Ectodermal cell (in vitro differentiated cells): ENCODE measurements around the gene ITGA2.

Experiments
- H3K27ac ChIP-seq: 2 replicates; pipeline ENCODE4 v1.7.0; 2013; ENCODE audit warnings: mild to moderate bottlenecking, low read depth, low read length; ENCODE audit not compliant: insufficient read depth, poor library complexity, severe bottlenecking
- H3K27me3 ChIP-seq: 2 replicates; pipeline ENCODE4 v1.7.0; 2013; ENCODE audit warnings: mild to moderate bottlenecking, low read length; ENCODE audit not compliant: insufficient read depth, control insufficient read depth, poor library complexity, severe bottlenecking
- H3K36me3 ChIP-seq: one replicate; pipeline ENCODE4 v1.7.0; 2013; ENCODE audit warnings: low read length; ENCODE audit not compliant: control insufficient read depth, insufficient read depth
- H3K4me1 ChIP-seq: one replicate; pipeline ENCODE4 v1.7.0; 2013; ENCODE audit warnings: low read length; ENCODE audit not compliant: control insufficient read depth, insufficient read depth
- H3K4me3 ChIP-seq: 2 replicates; pipeline ENCODE4 v1.7.0; 2013; ENCODE audit warnings: low read depth, low read length, control low read depth; ENCODE audit not compliant: insufficient read depth
- H3K9me3 ChIP-seq: 2 replicates; pipeline ENCODE4 v1.7.0; 2013; ENCODE audit warnings: mild to moderate bottlenecking, low read length, moderate library complexity; ENCODE audit not compliant: control insufficient read depth
- WGBS, 2 experiments: methylation state at CpG; one replicate each; pipeline ENCODE4 v1.1.7; 2013; ENCODE audit warnings: missing lambda C conversion rate in 2 of 2; 5-methylcytosine and 5-hydroxymethylcytosine counted together

Gene ITGA2

DNA sequence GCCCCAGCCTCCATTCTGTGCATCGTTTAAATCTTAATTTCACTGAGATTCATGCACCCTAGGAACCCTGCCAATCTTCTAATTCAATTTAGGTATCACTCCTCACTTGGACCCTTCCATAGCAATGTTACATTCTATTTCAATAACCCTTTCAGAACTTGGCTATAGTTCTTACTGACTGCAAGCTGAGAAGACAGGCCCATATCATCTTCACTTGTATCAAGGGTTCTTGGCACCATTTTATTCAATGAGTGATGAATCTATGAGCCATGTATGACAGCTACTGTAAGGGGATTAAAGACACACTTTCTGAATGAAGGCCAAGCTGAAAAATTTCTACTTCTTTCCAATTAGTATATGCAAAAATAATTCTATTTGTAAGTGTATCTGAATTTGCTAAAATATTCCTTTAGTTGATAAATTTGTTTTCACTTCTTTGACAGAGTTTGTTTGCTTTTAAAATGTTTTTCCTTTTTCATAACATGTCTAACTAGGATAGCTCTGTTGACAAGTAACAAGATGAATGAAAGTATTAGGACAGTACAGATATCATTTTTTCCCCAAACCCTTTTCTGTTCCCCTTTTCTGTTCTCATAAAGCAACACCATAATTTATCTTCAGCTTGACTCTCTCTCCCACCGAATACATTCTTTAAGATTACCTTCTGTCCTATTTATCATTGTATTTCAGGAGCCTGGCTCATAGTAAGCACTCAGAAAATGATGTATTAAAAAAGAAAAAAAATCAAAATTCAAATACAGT, 9.6 kb downstream of the ITGA2 start:
- H3K4me3 ChIP-seq, result no peak overlapping the region
- no peaks in the 10 kb centered on the region for H3K4me1 ChIP-seq
- 86 to 92% methylated on average over 2 of the region's 2 CpGs for WGBS, 2 experiments
- no peaks in the 10 kb centered on the region for H3K27me3 ChIP-seq
- no peaks in the 10 kb centered on the region for H3K9me3 ChIP-seq
- H3K27ac ChIP-seq, result no peak overlapping the region
- H3K36me3 ChIP-seq, result no peaks in the 10 kb centered on the region

DNA sequence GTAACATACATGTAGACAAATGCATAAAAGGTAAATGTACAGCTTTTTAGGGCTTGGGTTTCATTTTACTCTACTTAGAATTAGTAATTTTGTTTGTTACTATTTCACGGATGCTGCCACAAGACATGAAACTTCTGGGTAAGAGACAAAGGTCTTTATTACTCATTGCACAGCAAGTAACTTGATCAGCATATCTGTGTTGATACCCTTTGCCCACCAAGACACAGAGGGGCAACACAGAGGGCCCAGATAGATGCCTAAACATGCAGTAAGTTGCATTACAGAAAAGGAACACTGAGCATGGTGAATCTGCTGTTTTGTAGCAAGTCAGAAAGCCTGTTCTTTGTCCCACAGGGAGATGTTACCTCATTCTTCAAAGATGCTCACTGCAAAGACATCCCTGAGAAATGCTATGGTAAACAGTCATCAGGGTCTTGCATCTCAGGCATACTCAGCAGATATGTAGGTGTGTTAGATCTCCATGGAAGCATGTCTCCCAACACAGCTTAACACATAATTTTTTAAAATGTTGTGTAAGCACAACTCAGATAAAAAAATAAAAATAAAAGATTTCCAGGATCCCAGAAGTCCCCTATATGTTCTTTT, 10.3 kb downstream of the ITGA2 start:
- WGBS, 2 experiments, result 88% methylated on average over 1 of the region's 1 CpG
- Histone ChIP-seq H3K4me1 (no peaks in the 10 kb centered on the region), H3K36me3 (no peaks in the 10 kb centered on the region)

DNA sequence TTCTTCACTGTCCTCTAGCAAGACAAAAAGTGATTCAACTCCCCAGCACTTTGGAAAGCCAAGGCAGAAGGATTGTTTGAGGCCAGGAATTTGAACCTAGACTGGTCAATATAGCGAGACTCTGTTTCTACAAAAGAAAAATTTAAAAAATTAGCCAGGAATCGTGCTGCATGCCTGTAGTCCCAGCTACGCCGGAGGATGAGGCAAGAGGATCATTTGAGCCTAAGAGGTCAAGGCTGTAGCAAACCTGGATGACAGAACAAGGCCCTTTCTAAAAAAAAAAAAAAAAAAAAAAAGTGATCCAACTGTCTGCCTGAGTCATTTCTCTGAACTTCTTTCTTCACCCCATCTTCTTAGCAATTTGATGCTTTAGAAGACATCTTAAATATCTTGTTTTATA, 12.4 kb downstream of the ITGA2 start:
- H3K27ac ChIP-seq, result no peak overlapping the region
- no peak overlapping the region for H3K4me3 ChIP-seq
- no peaks in the 10 kb centered on the region for H3K4me1 ChIP-seq
- no peaks in the 10 kb centered on the region for H3K27me3 ChIP-seq
- H3K36me3 ChIP-seq, result no peaks in the 10 kb centered on the region
- H3K9me3 ChIP-seq, result no peaks in the 10 kb centered on the region
- 90 to 95% methylated on average over 4 of the region's 4 CpGs for WGBS, 2 experiments

More for the DNA sequence above, 10.3 kb downstream of the ITGA2 start:
- H3K4me3 ChIP-seq, result no peak overlapping the region
- no peak overlapping the region for H3K27ac ChIP-seq
- H3K9me3 ChIP-seq, result no peaks in the 10 kb centered on the region
- no peaks in the 10 kb centered on the region for H3K27me3 ChIP-seq

DNA sequence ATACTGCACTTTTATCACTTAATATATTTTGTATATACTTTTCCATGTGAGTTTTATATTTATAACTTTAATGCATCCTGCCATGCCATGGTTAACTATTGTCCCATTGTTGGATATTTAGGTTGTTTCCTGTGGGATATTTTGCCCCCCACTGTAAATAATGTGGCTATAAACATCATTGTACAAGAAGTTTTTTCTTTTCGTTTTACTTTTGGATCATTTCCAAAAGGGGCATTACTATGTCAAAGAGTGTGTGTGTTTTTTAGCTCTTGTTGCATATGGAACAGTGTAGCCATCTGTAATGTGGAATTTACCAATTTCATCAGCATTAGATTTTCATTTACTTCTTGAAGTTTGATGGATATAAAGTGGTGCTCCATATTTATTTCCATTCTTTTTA, 13.3 kb downstream of the ITGA2 start:
- 90% methylated on average over 1 of the region's 1 CpG; no CpG with 5 or more reads in 1 of the 2 experiments for WGBS, 2 experiments
- Histone ChIP-seq H3K36me3 (no peaks in the 10 kb centered on the region), H3K4me1 (no peaks in the 10 kb centered on the region)

GRCh38 chr5:53003144-53003543, 14.0 kb downstream of the ITGA2 start:
- Histone ChIP-seq H3K36me3 (no peaks in the 10 kb centered on the region), H3K4me3 (no peak overlapping the region)
- WGBS, 2 experiments, result 85 to 90% methylated on average over 1 of the region's 1 CpG

More for the DNA sequence above, 13.3 kb downstream of the ITGA2 start:
- no peaks in the 10 kb centered on the region for H3K9me3 ChIP-seq
- H3K27me3 ChIP-seq, result no peaks in the 10 kb centered on the region
- H3K27ac ChIP-seq, result no peak overlapping the region
- H3K4me3 ChIP-seq, result no peak overlapping the region

GRCh38 chr5:53006911-53007890, 18.0 kb downstream of the ITGA2 start:
- Histone ChIP-seq H3K4me3 (no peak overlapping the region), H3K9me3 (no peaks in the 10 kb centered on the region), H3K36me3 (no peaks in the 10 kb centered on the region), H3K27ac (no peak overlapping the region), H3K27me3 (no peaks in the 10 kb centered on the region), H3K4me1 (no peaks in the 10 kb centered on the region)
- WGBS, 2 experiments, result 89 to 95% methylated on average over 4 of the region's 4 CpGs

More at GRCh38 chr5:53003144-53003543, 14.0 kb downstream of the ITGA2 start:
- Histone ChIP-seq H3K27ac (no peak overlapping the region), H3K27me3 (no peaks in the 10 kb centered on the region), H3K9me3 (no peaks in the 10 kb centered on the region), H3K4me1 (no peaks in the 10 kb centered on the region)

DNA sequence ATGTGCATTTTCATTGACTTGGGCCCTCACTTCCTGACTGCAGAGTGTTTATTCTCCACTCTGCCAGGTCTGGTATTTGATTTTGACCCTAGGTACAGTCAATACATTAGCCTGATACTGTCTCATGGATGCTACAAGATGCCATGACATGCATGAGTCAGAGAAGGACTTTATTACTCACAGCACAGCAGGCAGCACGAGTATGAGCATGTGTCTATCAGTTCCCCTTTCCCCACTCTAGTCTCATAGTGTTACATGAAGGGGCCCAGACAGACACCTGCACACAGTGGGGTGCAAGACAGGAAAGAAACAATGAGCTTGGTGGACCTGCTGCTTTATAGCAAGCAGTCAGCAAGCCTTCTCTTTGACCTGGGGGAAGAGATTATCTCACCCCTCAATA, 19.6 kb downstream of the ITGA2 start:
- no peak overlapping the region for H3K4me3 ChIP-seq
- H3K36me3 ChIP-seq, result no peaks in the 10 kb centered on the region
- no peaks in the 10 kb centered on the region for H3K9me3 ChIP-seq
- no peaks in the 10 kb centered on the region for H3K27me3 ChIP-seq
- WGBS, 2 experiments, result 79 to 83% methylated on average over 1 of the region's 1 CpG
- no peaks in the 10 kb centered on the region for H3K4me1 ChIP-seq
- no peak overlapping the region for H3K27ac ChIP-seq

DNA sequence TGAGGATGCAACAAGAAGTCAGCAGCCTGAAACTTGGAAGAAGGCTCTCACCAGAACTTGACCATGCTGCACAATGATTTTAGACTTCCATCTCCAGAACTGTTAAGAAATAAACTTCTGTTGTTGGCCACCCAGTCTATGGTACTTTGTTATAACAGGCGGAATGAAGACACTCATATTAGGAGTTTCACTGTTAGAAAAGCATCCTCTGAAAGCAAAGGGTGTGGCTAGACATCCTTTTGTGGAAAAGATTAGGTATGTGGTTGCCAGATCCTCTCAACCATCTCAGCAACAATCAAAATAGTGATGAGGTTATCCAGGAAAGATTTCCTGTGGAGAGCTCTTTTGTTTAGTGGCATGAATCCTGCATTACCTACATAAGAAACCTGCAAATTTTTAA, 20.7 kb downstream of the ITGA2 start:
- no peaks in the 10 kb centered on the region for H3K4me1 ChIP-seq
- H3K36me3 ChIP-seq, result no peaks in the 10 kb centered on the region
- H3K9me3 ChIP-seq, result no peaks in the 10 kb centered on the region
- H3K27me3 ChIP-seq, result no peaks in the 10 kb centered on the region
- no peak overlapping the region for H3K27ac ChIP-seq
- H3K4me3 ChIP-seq, result no peak overlapping the region
- 86 to 92% methylated on average over 1 of the region's 1 CpG for WGBS, 2 experiments

- no peak overlapping the region for H3K4me3 ChIP-seq
- H3K27ac ChIP-seq, result no peak overlapping the region
- WGBS, 2 experiments, result 86 to 100% methylated on average over 1 of the region's 1 CpG
- H3K36me3 ChIP-seq, result no peaks in the 10 kb centered on the region
- H3K27me3 ChIP-seq, result no peaks in the 10 kb centered on the region
- H3K9me3 ChIP-seq, result no peaks in the 10 kb centered on the region
- no peaks in the 10 kb centered on the region for H3K4me1 ChIP-seq
These were observed 21.7 kb downstream of the ITGA2 start for GRCh38 chr5:53010814-53011213.

DNA sequence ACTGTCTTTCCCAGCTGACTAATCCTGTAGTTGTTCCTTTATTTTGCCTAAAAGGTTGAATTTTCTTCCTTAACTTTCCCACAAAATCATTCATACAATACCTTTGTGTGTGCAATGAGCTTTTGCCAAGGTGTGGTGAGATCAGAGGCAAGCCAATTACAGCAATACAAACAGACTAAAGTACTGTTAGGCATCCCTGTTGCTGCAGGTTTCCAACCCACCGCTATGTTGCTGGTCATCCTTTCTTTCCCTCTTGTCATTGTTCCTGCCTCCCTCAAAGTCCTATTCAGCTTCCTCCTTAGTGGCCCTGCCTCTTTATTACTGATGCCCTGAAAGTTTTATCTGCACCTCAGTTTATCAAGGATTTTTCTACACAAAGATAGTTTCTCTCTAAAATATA, 22.1 kb downstream of the ITGA2 start:
- H3K4me3 ChIP-seq, result no peak overlapping the region
- WGBS, 2 experiments, result 58 to 71% methylated on average over 1 of the region's 1 CpG
- H3K9me3 ChIP-seq, result no peaks in the 10 kb centered on the region
- H3K36me3 ChIP-seq, result no peaks in the 10 kb centered on the region
- no peak overlapping the region for H3K27ac ChIP-seq
- H3K27me3 ChIP-seq, result no peaks in the 10 kb centered on the region
- H3K4me1 ChIP-seq, result no peaks in the 10 kb centered on the region
